ENCODE results near the gene OAS2.

The OAS2 gene

GRCh38 chr12:113010701-113011100, 32.4 kb downstream of the OAS2 start:
- in situ Hi-C loops (cut with HindIII; ENCODE audit: low sequenced_read_pairs): no loop called here

GRCh38 chr12:113014565-113014964, 36.2 kb downstream of the OAS2 start:
- in situ Hi-C loops (cut with HindIII; ENCODE audit: low sequenced_read_pairs): no loop called here

- in situ Hi-C loops (cut with HindIII; ENCODE audit: low sequenced_read_pairs): no loop called here
These were observed 38.5 kb downstream of the OAS2 start for GRCh38 chr12:113016796-113017195.

GRCh38 chr12:113019025-113019424, 40.7 kb downstream of the OAS2 start:
- in situ Hi-C loops (cut with HindIII; ENCODE audit: low sequenced_read_pairs): no loop called here

GRCh38 chr12:113021500-113021899, 43.2 kb downstream of the OAS2 start:
- in situ Hi-C loops (cut with HindIII; ENCODE audit: low sequenced_read_pairs): loop anchor here (5.0 to 10.0 kb wide), 4 partner anchors 59 to 227 kb away; partner anchors contain the start of gene RPH3A

- in situ Hi-C loops (cut with HindIII; ENCODE audit: low sequenced_read_pairs): loop anchor here (5.0 to 10.0 kb wide), 4 partner anchors 60 to 228 kb away; partner anchors contain the start of gene RPH3A
These were observed 44.4 kb downstream of the OAS2 start for GRCh38 chr12:113022563-113023297.

GRCh38 chr12:113027726-113028125, 49.4 kb downstream of the OAS2 start:
- in situ Hi-C loops (cut with HindIII; ENCODE audit: low sequenced_read_pairs): loop anchor here (10.0 kb wide), 1 partner anchor 233 kb away; the partner anchor contains the start of gene RPH3A

- in situ Hi-C loops (cut with HindIII; ENCODE audit: low sequenced_read_pairs): no loop called here
These were observed 52.7 kb downstream of the OAS2 start for GRCh38 chr12:113030875-113031525.

GRCh38 chr12:113039911-113040445, 61.7 kb downstream of the OAS2 start:
- in situ Hi-C loops (cut with HindIII; ENCODE audit: low sequenced_read_pairs): loop anchor here (5.0 kb wide), 2 partner anchors 42 to 53 kb away; no protein-coding TSS in a partner anchor

GRCh38 chr12:113040722-113041171, 62.4 kb downstream of the OAS2 start:
- in situ Hi-C loops (cut with HindIII; ENCODE audit: low sequenced_read_pairs): loop anchor here (5.0 kb wide), 1 partner anchor 42 kb away; no protein-coding TSS in a partner anchor

GRCh38 chr12:113041560-113041959, 63.2 kb downstream of the OAS2 start:
- in situ Hi-C loops (cut with HindIII; ENCODE audit: low sequenced_read_pairs): loop anchor here (5.0 kb wide), 1 partner anchor 41 kb away; no protein-coding TSS in a partner anchor

- in situ Hi-C loops (cut with HindIII; ENCODE audit: low sequenced_read_pairs): loop anchor here (5.0 kb wide), 1 partner anchor 39 kb away; no protein-coding TSS in a partner anchor
These were observed 64.9 kb downstream of the OAS2 start for GRCh38 chr12:113043240-113043639.

- in situ Hi-C loops (cut with HindIII; ENCODE audit: low sequenced_read_pairs): loop anchor here (5.0 kb wide), 1 partner anchor 38 kb away; no protein-coding TSS in a partner anchor
These were observed 66.2 kb downstream of the OAS2 start for GRCh38 chr12:113044516-113044915.

- in situ Hi-C loops (cut with HindIII; ENCODE audit: low sequenced_read_pairs): no loop called here
These were observed 70.4 kb downstream of the OAS2 start for GRCh38 chr12:113048716-113049127.

GRCh38 chr12:113049976-113050742, 71.8 kb downstream of the OAS2 start:
- in situ Hi-C loops (cut with HindIII; ENCODE audit: low sequenced_read_pairs): no loop called here

- in situ Hi-C loops (cut with HindIII; ENCODE audit: low sequenced_read_pairs): no loop called here
These were observed 72.5 kb downstream of the OAS2 start for GRCh38 chr12:113050795-113051194.

GRCh38 chr12:113051759-113052158, 73.4 kb downstream of the OAS2 start:
- in situ Hi-C loops (cut with HindIII; ENCODE audit: low sequenced_read_pairs): no loop called here

GRCh38 chr12:113052326-113052725, 74.0 kb downstream of the OAS2 start:
- in situ Hi-C loops (cut with HindIII; ENCODE audit: low sequenced_read_pairs): no loop called here

GRCh38 chr12:113054948-113055486, 76.7 kb downstream of the OAS2 start:
- in situ Hi-C loops (cut with HindIII; ENCODE audit: low sequenced_read_pairs): no loop called here

- in situ Hi-C loops (cut with HindIII; ENCODE audit: low sequenced_read_pairs): no loop called here
These were observed 77.5 kb downstream of the OAS2 start for GRCh38 chr12:113055594-113056380.
